K562 (cell line): ENCODE results near the gene RORC. TPM values are rescaled to one million over a fixed set of nuclear protein-coding genes. Genes with fewer than 3 reads are reported as not detected.

Experiments used
- ATAC-seq: fragments of 200-7000 bp; cut with Tn5 transposase; 3 replicates; pipeline ENCODE4 v1.9.1; 2020; ENCODE audit warnings: moderate library complexity
- BruUV-seq: library from RNA; stranded (reverse); fragments of 400-500 nt; replicated peaks from 2 replicates; lab custom pipeline; 2021; lab: Mats Ljungman, UMichigan
- CTCF ChIA-PET: fragments of 300-600 bp; formaldehyde crosslinking; extraction: SDS; loops from one replicate; lab custom pipeline; 2021; ENCODE audit warnings: low intra/inter-chr PET ratio; lab: Yijun Ruan, JAX
- POLR2A ChIA-PET: fragments of 300-600, 350-650 bp; sonication (Branson Sonifier 250); formaldehyde crosslinking; extraction: SDS; loops from one replicate; lab custom pipeline; 2021; ENCODE audit warnings: antibody characterized with exemption, inconsistent platforms; lab: Yijun Ruan, JAX
- DNase-seq, 4 experiments: peaks; one replicate each; pipeline versions ENCODE4 v3.0.0 to v3.0.0-alpha.2; 2011 to 2018; ENCODE audit warnings: low spot score in 3 of 4, mixed read lengths in 3 of 4; ENCODE audit errors: extremely low read depth in 1 of 4
- FAIRE-seq: peaks from 2 replicates; lab custom pipeline; 2011; peaks lifted over from hg19 to GRCh38; lab: Jason Lieb, UNC
- H2AFZ ChIP-seq: 2 replicates; pipeline ENCODE4 v1.6.0; 2011; ENCODE audit warnings: low read depth, low read length, control low read depth, inconsistent platforms
- H3K27ac ChIP-seq: fragments of 200-600 bp; 3 replicates; pipeline ENCODE4 v1.8.0; 2011; ENCODE audit warnings: low read depth, mild to moderate bottlenecking, control low read depth, inconsistent platforms, low read length, moderate library complexity, mixed read lengths; ENCODE audit errors: extremely low read depth
- H3K27me3 ChIP-seq, 2 experiments: fragments of 300-600 bp in 1 of 2; 2 replicates in 1 of 2; 3 replicates in 1 of 2; pipeline versions ENCODE4 v1.6.0 to v1.8.0; 2011; ENCODE audit warnings: inconsistent platforms in 2 of 2, low read length in 2 of 2, mild to moderate bottlenecking in 1 of 2, mixed read lengths in 1 of 2, moderate library complexity in 1 of 2; ENCODE audit not compliant: control insufficient read depth in 2 of 2, insufficient read depth in 2 of 2
- H3K36me3 ChIP-seq: fragments of 300-600 bp; 3 replicates; pipeline ENCODE4 v1.8.0; 2011; ENCODE audit warnings: mild to moderate bottlenecking, low read length, inconsistent platforms; ENCODE audit not compliant: control insufficient read depth, insufficient read depth
- H3K4me1 ChIP-seq, 2 experiments: fragments of 200-600 bp in 1 of 2; replicated peaks in 1 of 2; 2 replicates in 1 of 2; 3 replicates in 1 of 2; pipeline versions ENCODE4 v1.5.1 to v1.8.0; 2011; ENCODE audit warnings: inconsistent platforms in 2 of 2, low read length in 2 of 2, mild to moderate bottlenecking in 1 of 2, mixed read lengths in 1 of 2, moderate library complexity in 1 of 2; ENCODE audit not compliant: control insufficient read depth in 2 of 2, insufficient read depth in 2 of 2
- H3K4me2 ChIP-seq: 2 replicates; pipeline ENCODE4 v1.6.1; 2011; ENCODE audit warnings: low read length, control low read depth, inconsistent platforms, mixed read lengths; ENCODE audit not compliant: insufficient read depth
- H3K4me3 ChIP-seq: fragments of 200-600 bp; sonication (generic), shearing (Covaris generic); 2 replicates; pipeline ENCODE4 v1.5.1; 2016; ENCODE audit warnings: control low read depth, inconsistent platforms
- H3K79me2 ChIP-seq: fragments of 200-600 bp; 3 replicates; pipeline ENCODE4 v1.8.0; 2011; ENCODE audit warnings: low read length, inconsistent platforms; ENCODE audit not compliant: control insufficient read depth, insufficient read depth
- H3K9ac ChIP-seq, 2 experiments: 2 replicates each; pipeline versions ENCODE4 v1.6.0 to v1.6.1; 2011; ENCODE audit warnings: low read depth in 2 of 2, low read length in 2 of 2, control low read depth in 1 of 2, inconsistent platforms in 1 of 2, mild to moderate bottlenecking in 1 of 2, mixed read lengths in 1 of 2; ENCODE audit not compliant: insufficient read depth in 1 of 2
- H3K9me1 ChIP-seq: one replicate; pipeline ENCODE4 v1.6.0; 2011; ENCODE audit warnings: inconsistent platforms, mild to moderate bottlenecking, low read length, moderate library complexity; ENCODE audit not compliant: control insufficient read depth, insufficient read depth
- H3K9me3 ChIP-seq: replicated peaks from 2 replicates; pipeline ENCODE4 v1.5.1; 2011; ENCODE audit warnings: low read depth, low read length, inconsistent platforms; ENCODE audit not compliant: control insufficient read depth, insufficient read depth
- H4K20me1 ChIP-seq: replicated peaks from 2 replicates; pipeline ENCODE4 v1.6.1; 2011; ENCODE audit warnings: low read length, inconsistent platforms, mixed read lengths; ENCODE audit not compliant: control insufficient read depth, insufficient read depth
- ADNP ChIP-seq: fragments of 200-800 bp; sonication (Bioruptor generic); IDR thresholded peaks from 2 replicates; pipeline ENCODE4 v1.6.1; 2016; ENCODE audit warnings: missing genetic modification characterization, missing compliant biosample characterization
- KAT2B ChIP-seq: IDR thresholded peaks from one replicate; pipeline ENCODE4 v1.6.1; 2012; ENCODE audit warnings: low read depth, mild to moderate bottlenecking, control low read depth, inconsistent platforms, low read length, moderate library complexity
- MYC ChIP-seq, 2 experiments: fragments of 250-450 bp in 1 of 2; sonication (Bioruptor Pico) in 1 of 2; IDR thresholded peaks; 2 replicates each; pipeline versions ENCODE4 v1.5.1 to v1.6.1; 2012 to 2021; ENCODE audit warnings: low read depth in 2 of 2, borderline replicate concordance in 1 of 2, improper control_type of control experiment in 1 of 2, low read length in 1 of 2, mild to moderate bottlenecking in 1 of 2, moderate library complexity in 1 of 2
- NEUROD1 ChIP-seq: fragments of 150-350 bp; IDR thresholded peaks from 2 replicates; pipeline ENCODE4 v1.6.1; 2014; ENCODE audit warnings: borderline replicate concordance, low read length, low read depth; ENCODE audit not compliant: partially characterized antibody
- PKNOX1 ChIP-seq: fragments of 450-650 bp; IDR thresholded peaks from 2 replicates; pipeline ENCODE4 v1.6.1; 2016
- ZNF518B ChIP-seq: fragments of 250-450 bp; sonication (Bioruptor Pico); IDR thresholded peaks from 2 replicates; pipeline ENCODE4 v1.5.0; 2021; ENCODE audit warnings: mild to moderate bottlenecking, moderate library complexity
- ZNF778 ChIP-seq: fragments of 450-650 bp; formaldehyde crosslinking; IDR thresholded peaks from 2 replicates; pipeline ENCODE4 v1.4.0; 2020; ENCODE audit warnings: mild to moderate bottlenecking, moderate library complexity
- WGBS: fragments of 100-300 bp; shearing (Covaris generic); methylation state at CpG from one replicate; pipeline ENCODE4 v1.1.6; 2016; ENCODE audit warnings: low coverage, mixed read lengths; ENCODE audit not compliant: insufficient coverage; ENCODE audit errors: missing lambda C conversion rate; 5-methylcytosine and 5-hydroxymethylcytosine counted together
- in situ Hi-C: fragments of 300-500 bp; cut with MboI; formaldehyde crosslinking; loops from 4 replicates; pipeline ENCODE4 v1.15.0; 2018; ENCODE audit warnings: inconsistent platforms, mixed read lengths
- intact Hi-C: fragments of 100-400 bp; cut with micrococcal nuclease; formaldehyde crosslinking; loops from 2 replicates; pipeline ENCODE4 v1.14.2; 2022
- polyA plus RNA-seq, 8 experiments: library from polyadenylated mRNA; depleted of rRNA in 4 of 8; stranded (reverse) in 5 of 8; unstranded in 3 of 8; fragments of >200 nt; fragmentation: Nextera tagmentation in 2 of 8; fragmentation: Illumina TruSeq in 1 of 8; extraction: Ambion mirVana in 2 of 8; extraction: Trizol in 1 of 8; gene quantifications; 2 replicates each; pipeline versions ENCODE4 v1.2.1 to v1.2.3, GENCODE V29; 2011 to 2014; ENCODE audit warnings: inconsistent platforms in 1 of 8, missing spikeins in 1 of 8
- total RNA-seq, 7 experiments: library from RNA; depleted of rRNA in 6 of 7; stranded (reverse); fragments of >200 nt in 6 of 7; fragmentation: Illumina TruSeq in 2 of 7; extraction: Trizol in 2 of 7; gene quantifications; 2 replicates each; pipeline versions ENCODE4 v1.2.1 to v1.2.3, GENCODE V29; 2011 to 2021; ENCODE audit warnings: low replicate concordance in 1 of 7

The RORC gene
- total and polyA plus RNA-seq, 9 of the 15 experiments (the other 6 are each of a cell fraction or from before 2014, with no cell fraction given): not detected

- 0 out of 2 replicates have a peak, but pooled peaks cover 3% of the 10 kb centered on the region for H4K20me1 ChIP-seq
- H3K9me3 ChIP-seq: no peaks in the 10 kb centered on the region
- ChIA-PET CTCF (no interaction called here), POLR2A (no interaction called here)
- no peak for TF ChIP-seq MYC (IDR thresholded peaks at IDR 0.05; ENCODE audit: low read depth, low read length)
- TF ChIP-seq MYC (CRISPR knock-in tag; IDR thresholded peaks at IDR 0.05; ENCODE audit: borderline replicate concordance, low read depth): no peak
- no peak for TF ChIP-seq ZNF778 (CRISPR knock-in tag)
- H3K9ac ChIP-seq: no peak overlapping the region
- peaks cover 34 to 65% of the 10 kb centered on the region in 2 experiments for H3K27me3 ChIP-seq
- in situ Hi-C loops: no loop called here
- no TSS peak for BruUV-seq
- no peak overlapping the region for H3K27ac ChIP-seq
- FAIRE-seq (no peak), ATAC-seq (no peak), DNase-seq (no peak)
- no peaks in the 10 kb centered on the region for H3K79me2 ChIP-seq
- peaks cover 8 to 9% of the 10 kb centered on the region in 2 experiments; a peak in 3 of 5 replicates for H3K4me1 ChIP-seq
- H3K4me2 ChIP-seq: no peak overlapping the region
- no peak overlapping the region for H2AFZ ChIP-seq
- no peak overlapping the region for H3K4me3 ChIP-seq
- H3K36me3 ChIP-seq: no peaks in the 10 kb centered on the region
- H3K9me1 ChIP-seq: peaks cover 4% of the 10 kb centered on the region
- intact Hi-C loops: no loop called here
Observed at GRCh38 chr1:151849871-151850270, 18.3 kb upstream of the RORC start.

- intact Hi-C loops: no loop called here
- ChIA-PET CTCF (no interaction called here), POLR2A (interaction anchor here (0.6 to 0.7 kb wide), 2 partner anchors 237 to 311 kb away, joined by 3 read pairs; no protein-coding TSS in a partner anchor)
- no TSS peak for BruUV-seq
- Histone ChIP-seq H3K4me1 (peaks cover 8 to 9% of the 10 kb centered on the region in 2 experiments; a peak in 3 of 5 replicates), H3K79me2 (no peaks in the 10 kb centered on the region), H2AFZ (no peak overlapping the region), H3K36me3 (no peaks in the 10 kb centered on the region), H3K4me2 (no peak overlapping the region), H3K9me3 (no peaks in the 10 kb centered on the region), H4K20me1 (0 out of 2 replicates have a peak, but pooled peaks cover 3% of the 10 kb centered on the region), H3K9ac (no peak overlapping the region), H3K4me3 (no peak overlapping the region), H3K9me1 (peaks cover 4% of the 10 kb centered on the region), H3K27me3 (peaks cover 34 to 65% of the 10 kb centered on the region in 2 experiments)
- no peak for ATAC-seq
- in situ Hi-C loops: no loop called here
- no peak for DNase-seq
- FAIRE-seq: no peak
- 0% methylated on average over 2 of the region's 3 CpGs for WGBS
- TF ChIP-seq ADNP (tag) (no peak), PKNOX1 (no peak), NEUROD1 (no peak), ZNF518B (no peak), KAT2B (no peak)
- TF ChIP-seq, all 486 proteins: peak for 0
- H3K27ac ChIP-seq: no peak overlapping the region
Observed at GRCh38 chr1:151849126-151849525, 17.5 kb upstream of the RORC start.
